Measurements from ENCODE around the gene C11orf24. TPM values are rescaled to one million over a fixed set of nuclear protein-coding genes. Genes with fewer than 3 reads are reported as not detected.

The C11orf24 gene
- total RNA-seq, 2 experiments from 2014 or later = 8.0 to 8.5 TPM

- Mint-ChIP-seq H3K4me1 (ENCODE audit: low read depth) (peaks cover 19% of the 10 kb centered on the region), H3K27me3 (no peaks in the 10 kb centered on the region), H3K27ac (no peak overlapping the region), H3K4me3 (peak overlapping the region; percentile 30), H3K36me3 (ENCODE audit: low read depth) (peaks cover 5% of the 10 kb centered on the region), H3K9me3 (no peaks in the 10 kb centered on the region)
- H3K27me3 ChIP-seq (ENCODE audit: control insufficient read depth in 1 of 2, insufficient read depth in 2 of 2, low read length in 2 of 2) = no peaks in the 10 kb centered on the region
- H3K27ac ChIP-seq (ENCODE audit: low read depth in 1 of 2, low read length in 2 of 2) = no peak overlapping the region
- no peaks in the 10 kb centered on the region for H3K9me3 ChIP-seq (ENCODE audit: control insufficient read depth in 1 of 2, insufficient read depth in 1 of 2, low read length in 2 of 2)
- no peak overlapping the region for H3K4me3 ChIP-seq (ENCODE audit: low read length)
- H3K36me3 ChIP-seq (ENCODE audit: insufficient read depth, low read length) = no peaks in the 10 kb centered on the region
- CTCF ChIA-PET = no interaction called here
- intact Hi-C loops (cut with DNase I, micrococcal nuclease) = loop anchor here in 1 of 2 experiments (2.0 kb wide), 1 partner anchor 19 kb away; no protein-coding TSS in a partner anchor
- no peak for DNase-seq
- H3K4me1 ChIP-seq (ENCODE audit: insufficient read depth, low read length) = peaks cover 22% of the 10 kb centered on the region
- POLR2A ChIA-PET = no interaction called here
- TF ChIP-seq, protein P1, sequence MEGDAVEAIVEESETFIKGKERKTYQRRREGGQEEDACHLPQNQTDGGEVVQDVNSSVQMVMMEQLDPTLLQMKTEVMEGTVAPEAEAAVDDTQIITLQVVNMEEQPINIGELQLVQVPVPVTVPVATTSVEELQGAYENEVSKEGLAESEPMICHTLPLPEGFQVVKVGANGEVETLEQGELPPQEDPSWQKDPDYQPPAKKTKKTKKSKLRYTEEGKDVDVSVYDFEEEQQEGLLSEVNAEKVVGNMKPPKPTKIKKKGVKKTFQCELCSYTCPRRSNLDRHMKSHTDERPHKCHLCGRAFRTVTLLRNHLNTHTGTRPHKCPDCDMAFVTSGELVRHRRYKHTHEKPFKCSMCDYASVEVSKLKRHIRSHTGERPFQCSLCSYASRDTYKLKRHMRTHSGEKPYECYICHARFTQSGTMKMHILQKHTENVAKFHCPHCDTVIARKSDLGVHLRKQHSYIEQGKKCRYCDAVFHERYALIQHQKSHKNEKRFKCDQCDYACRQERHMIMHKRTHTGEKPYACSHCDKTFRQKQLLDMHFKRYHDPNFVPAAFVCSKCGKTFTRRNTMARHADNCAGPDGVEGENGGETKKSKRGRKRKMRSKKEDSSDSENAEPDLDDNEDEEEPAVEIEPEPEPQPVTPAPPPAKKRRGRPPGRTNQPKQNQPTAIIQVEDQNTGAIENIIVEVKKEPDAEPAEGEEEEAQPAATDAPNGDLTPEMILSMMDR (IDR thresholded peaks at IDR 0.05) = no peak
- no peak for ATAC-seq (ENCODE audit: poor library complexity)
Observed at GRCh38 chr11:68275721-68276507, 4.1 kb upstream of the C11orf24 start.

DNA sequence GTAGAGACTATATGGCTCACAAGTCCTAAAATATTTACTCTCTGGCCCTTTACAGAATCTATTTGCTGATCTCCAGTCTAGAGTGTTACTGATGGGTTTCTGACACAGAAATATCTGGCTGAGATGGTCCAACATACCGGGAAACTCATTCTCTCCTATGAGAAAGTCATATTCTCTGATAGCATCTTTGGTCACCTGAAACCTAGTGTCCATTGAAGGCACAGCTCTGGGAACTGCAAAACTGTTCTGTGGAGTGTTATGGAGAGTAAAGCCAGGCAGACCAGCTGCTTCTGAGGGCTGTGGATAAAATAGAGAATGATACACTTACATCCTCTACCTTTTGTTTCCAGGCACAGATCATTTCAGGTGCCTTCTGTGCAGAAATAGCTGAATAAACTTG, 2.5 kb upstream of the C11orf24 start:
- TF ChIP-seq, protein P1 (IDR thresholded peaks at IDR 0.05) = no peak

DNA sequence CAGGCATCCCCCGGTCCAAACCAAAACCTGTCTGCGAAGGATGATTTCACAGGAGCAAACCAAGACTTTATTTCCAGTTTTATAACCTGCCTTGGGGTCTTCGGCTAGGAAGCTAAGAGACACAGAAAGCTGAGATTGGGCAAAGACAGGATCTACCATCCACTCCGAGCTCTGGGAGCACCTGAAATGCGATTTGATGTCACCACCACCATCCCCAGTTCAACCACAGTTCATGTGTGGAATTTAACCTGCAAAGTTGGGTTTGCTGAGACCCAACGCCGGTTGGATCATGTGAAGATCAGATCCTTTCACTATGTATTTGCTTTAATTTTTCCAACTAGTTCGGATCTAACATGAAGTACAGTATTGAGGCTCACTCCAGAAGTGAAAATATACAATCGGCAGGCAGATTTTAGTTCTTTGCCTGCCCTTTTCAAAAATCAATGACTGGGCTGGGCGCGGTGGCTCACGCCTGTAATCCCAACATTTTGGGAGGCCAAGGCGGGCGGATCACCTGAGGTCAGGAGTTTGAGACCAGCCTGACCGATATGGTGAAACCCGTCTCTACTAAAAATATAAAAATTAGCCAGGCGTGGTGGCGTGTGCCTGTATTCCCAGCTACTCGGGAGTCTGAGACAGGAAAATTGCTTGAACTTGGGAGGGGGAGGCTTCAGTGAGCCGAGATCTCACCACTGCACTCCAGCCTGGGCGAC, 1.4 kb upstream of the C11orf24 start:
- TF ChIP-seq, protein P1 (IDR thresholded peaks at IDR 0.05) = no peak
- Histone ChIP-seq H3K9me3 (ENCODE audit: control insufficient read depth in 1 of 2, insufficient read depth in 1 of 2, low read length in 2 of 2) (no peaks in the 10 kb centered on the region), H3K4me3 (ENCODE audit: low read length) (no peak overlapping the region), H3K27me3 (ENCODE audit: control insufficient read depth in 1 of 2, insufficient read depth in 2 of 2, low read length in 2 of 2) (no peaks in the 10 kb centered on the region), H3K27ac (ENCODE audit: low read depth in 1 of 2, low read length in 2 of 2) (no peak overlapping the region), H3K4me1 (ENCODE audit: insufficient read depth, low read length) (peaks cover 30% of the 10 kb centered on the region), H3K36me3 (ENCODE audit: insufficient read depth, low read length) (peaks cover under 1% of the 10 kb centered on the region)
- Mint-ChIP-seq H3K9me3 (no peaks in the 10 kb centered on the region), H3K4me1 (ENCODE audit: low read depth) (peaks cover 42% of the 10 kb centered on the region), H3K27me3 (no peaks in the 10 kb centered on the region), H3K27ac (peak overlapping the region; percentile 95), H3K4me3 (peak overlapping the region; percentile 93), H3K36me3 (ENCODE audit: low read depth) (peaks cover 11% of the 10 kb centered on the region)
- no peak for ATAC-seq (ENCODE audit: poor library complexity)
- POLR2A ChIA-PET = interaction anchor here (1.4 to 3.0 kb wide), 4 partner anchors 9 to 64 kb away, joined by 3 to 17 read pairs (median 6); no protein-coding TSS in a partner anchor
- DNase-seq = no peak
- intact Hi-C loops (cut with DNase I, micrococcal nuclease) = loop anchor here in 1 of 2 experiments (5.0 kb wide), 3 partner anchors 61 to 189 kb away; partner anchors contain the start of genes CHKA, KMT5B and PPP6R3
- CTCF ChIA-PET = interaction anchor here (2.0 to 2.7 kb wide), 2 partner anchors 15 to 64 kb away, joined by 6 to 13 read pairs; no protein-coding TSS in a partner anchor

More for the DNA sequence above, 2.5 kb upstream of the C11orf24 start:
- H3K36me3 ChIP-seq (ENCODE audit: insufficient read depth, low read length) = no peaks in the 10 kb centered on the region
- H3K4me1 Mint-ChIP-seq (ENCODE audit: low read depth) = peaks cover 34% of the 10 kb centered on the region
- H3K9me3 ChIP-seq (ENCODE audit: control insufficient read depth in 1 of 2, insufficient read depth in 1 of 2, low read length in 2 of 2) = no peaks in the 10 kb centered on the region
- ChIA-PET CTCF (no interaction called here), POLR2A (no interaction called here)
- H3K4me3 Mint-ChIP-seq = peak overlapping the region; percentile 17
- no peak overlapping the region for H3K27ac ChIP-seq (ENCODE audit: low read depth in 1 of 2, low read length in 2 of 2)
- H3K27ac Mint-ChIP-seq = no peak overlapping the region
- ATAC-seq (ENCODE audit: poor library complexity) (no peak), DNase-seq (no peak)
- no peaks in the 10 kb centered on the region for H3K9me3 Mint-ChIP-seq
- H3K27me3 ChIP-seq (ENCODE audit: control insufficient read depth in 1 of 2, insufficient read depth in 2 of 2, low read length in 2 of 2) = no peaks in the 10 kb centered on the region
- H3K4me3 ChIP-seq (ENCODE audit: low read length) = no peak overlapping the region
- H3K4me1 ChIP-seq (ENCODE audit: insufficient read depth, low read length) = peaks cover 30% of the 10 kb centered on the region
- H3K27me3 Mint-ChIP-seq = no peaks in the 10 kb centered on the region
- intact Hi-C loops (cut with DNase I, micrococcal nuclease) = loop anchor here in 1 of 2 experiments (2.0 to 5.0 kb wide), 4 partner anchors 20 to 188 kb away; partner anchors contain the start of genes CHKA, KMT5B and PPP6R3
- peaks cover 5% of the 10 kb centered on the region for H3K36me3 Mint-ChIP-seq (ENCODE audit: low read depth)
